GM19372 (cell line): ENCODE measurements around the gene GARIN5A.
"Not testable (repeated sequence)": the region's sequence is repeated elsewhere in the genome, so short reads cannot be mapped to it uniquely, and the experiment has no call there.

Experiments used
- ATAC-seq: cut with Tn5 transposase; IDR thresholded peaks from one replicate; pipeline ENCODE4 v1.9.1; 2021; ENCODE audit warnings: mild to moderate bottlenecking, low read depth, moderate library complexity; ENCODE audit not compliant: unreplicated experiment

The GARIN5A gene

DNA sequence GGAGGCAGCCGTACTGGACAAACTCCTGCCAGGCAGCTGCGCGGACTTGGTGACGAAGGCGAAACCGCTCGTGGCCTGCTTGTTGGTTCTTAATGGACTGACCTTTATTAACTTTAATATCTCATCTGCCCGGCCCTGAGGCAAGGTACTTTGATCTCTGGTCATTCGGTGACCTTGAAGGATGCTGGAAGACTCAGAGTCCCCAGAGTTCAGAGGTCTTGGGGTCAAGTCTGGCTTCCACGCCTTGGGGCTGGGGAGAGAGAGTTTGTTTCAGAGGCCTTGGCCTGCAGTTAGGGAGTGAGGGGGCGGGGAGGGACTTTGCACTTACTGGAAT is 10.0 kb downstream of the GARIN5A start:
- ATAC-seq, result no peak

GRCh38 chr19:50465986-50466705 is 10.5 kb downstream of the GARIN5A start:
- ATAC-seq, result no peak

DNA sequence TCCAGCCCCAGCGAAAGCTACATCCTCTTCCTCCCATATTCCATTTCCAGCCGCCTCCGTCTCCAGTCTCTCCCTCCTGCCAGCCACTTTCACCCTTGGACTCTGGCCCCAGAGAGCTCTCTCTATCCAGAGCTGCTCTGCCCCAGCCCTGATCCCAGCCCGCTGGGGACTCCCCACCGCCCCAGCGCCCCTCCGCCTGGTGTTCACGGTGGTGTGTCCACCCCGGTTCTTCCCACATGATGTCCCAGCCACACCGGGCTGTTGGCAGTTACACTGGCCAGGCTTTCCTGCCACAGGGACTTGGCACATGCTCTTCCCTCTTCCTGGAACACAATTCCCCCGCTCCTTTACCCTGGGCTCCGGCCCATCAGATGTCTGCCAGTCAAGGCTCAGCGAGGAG is 11.6 kb downstream of the GARIN5A start:
- no peak for ATAC-seq

DNA sequence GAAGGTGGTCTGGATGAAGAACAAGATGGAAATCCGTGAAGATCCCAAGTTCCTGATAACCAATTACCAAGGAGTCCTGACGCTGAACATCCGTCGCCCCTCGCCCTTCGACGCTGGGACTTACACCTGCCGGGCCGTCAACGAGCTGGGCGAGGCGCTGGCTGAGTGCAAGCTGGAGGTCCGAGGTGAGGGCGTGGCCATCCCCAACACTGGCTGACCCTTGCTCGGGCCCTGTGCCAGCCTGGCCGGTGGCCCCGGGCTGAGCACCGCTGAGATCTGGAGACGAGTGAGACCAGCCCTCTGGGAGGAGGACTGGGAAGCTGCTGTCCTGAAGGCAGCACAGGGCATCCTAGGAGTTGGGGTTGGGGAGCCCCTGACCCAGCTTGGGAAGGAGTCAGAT is 12.3 kb downstream of the GARIN5A start:
- no peak for ATAC-seq

GRCh38 chr19:50462970-50463369 is 13.7 kb downstream of the GARIN5A start:
- no peak for ATAC-seq

GRCh38 chr19:50461066-50461875 is 15.4 kb downstream of the GARIN5A start:
- ATAC-seq, result peak; percentile 46

GRCh38 chr19:50460161-50460765 is 16.4 kb downstream of the GARIN5A start:
- peak; percentile 52 for ATAC-seq

DNA sequence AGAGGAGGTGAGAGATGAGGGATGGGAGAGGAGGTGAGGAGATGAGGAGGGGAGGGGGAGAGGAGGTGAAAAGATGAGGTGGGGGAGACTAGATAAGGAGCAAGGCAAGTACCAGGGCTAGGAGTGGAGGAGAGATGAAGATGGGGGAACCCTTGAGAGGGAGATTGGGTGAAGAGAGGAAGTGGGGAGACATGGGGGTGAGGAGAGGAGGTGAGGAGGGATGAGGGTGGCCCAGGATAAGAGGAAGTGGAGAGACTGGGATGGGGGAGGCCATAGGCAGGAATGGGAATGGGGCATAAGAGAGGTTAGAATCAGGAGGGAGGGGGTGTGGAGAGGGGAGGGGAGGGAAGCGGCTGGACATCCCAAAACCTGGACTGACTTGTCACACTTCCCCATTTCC is 17.0 kb downstream of the GARIN5A start:
- ATAC-seq, result no peak

DNA sequence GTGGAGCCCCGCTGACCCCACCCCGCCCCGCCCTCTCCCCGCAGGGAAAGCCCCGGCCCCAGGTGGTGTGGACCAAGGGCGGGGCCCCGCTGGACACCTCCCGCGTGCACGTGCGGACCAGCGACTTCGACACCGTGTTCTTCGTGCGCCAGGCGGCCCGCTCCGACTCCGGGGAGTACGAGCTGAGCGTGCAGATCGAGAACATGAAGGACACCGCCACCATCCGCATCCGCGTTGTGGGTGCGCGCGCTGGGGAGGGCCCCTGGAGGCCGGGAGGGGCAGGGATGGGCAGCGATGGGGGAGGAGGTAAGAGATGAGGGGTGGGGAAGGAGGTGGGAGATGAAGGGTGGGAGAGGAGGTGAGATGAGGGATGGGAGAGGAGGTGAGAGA is 17.6 kb downstream of the GARIN5A start:
- ATAC-seq, result no peak

- ATAC-seq, result no peak
Measured at GRCh38 chr19:50458396-50459066, 18.1 kb downstream of the GARIN5A start.

DNA sequence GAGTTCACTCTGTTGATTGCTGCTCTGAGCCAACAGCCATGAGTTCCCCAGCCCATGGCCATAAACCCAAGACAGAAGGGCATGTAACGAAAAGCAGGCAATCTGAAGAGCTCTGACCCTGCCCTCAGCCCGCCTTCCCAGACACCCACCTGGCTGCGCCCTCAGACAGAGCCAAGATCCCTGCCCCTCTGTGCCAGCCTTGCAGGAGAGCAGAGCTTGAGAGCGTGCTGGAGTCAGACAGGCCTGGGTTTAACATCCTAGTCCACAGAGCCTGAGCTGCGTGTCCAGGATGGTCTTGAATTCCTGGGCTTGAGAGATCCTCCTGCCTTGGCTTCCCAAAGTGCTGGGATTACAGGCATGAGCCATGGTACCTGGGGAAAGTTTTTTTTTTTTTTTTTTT is 19.3 kb downstream of the GARIN5A start:
- ATAC-seq, result no peak

GRCh38 chr19:50455992-50456391 is 20.7 kb downstream of the GARIN5A start:
- no peak for ATAC-seq

- ATAC-seq, result no peak
Measured at GRCh38 chr19:50453243-50453642, 23.4 kb downstream of the GARIN5A start.

- ATAC-seq, result no peak
Measured at GRCh38 chr19:50451223-50451534, 25.5 kb downstream of the GARIN5A start.

GRCh38 chr19:50450369-50451222 is 26.1 kb downstream of the GARIN5A start:
- ATAC-seq, result no peak

DNA sequence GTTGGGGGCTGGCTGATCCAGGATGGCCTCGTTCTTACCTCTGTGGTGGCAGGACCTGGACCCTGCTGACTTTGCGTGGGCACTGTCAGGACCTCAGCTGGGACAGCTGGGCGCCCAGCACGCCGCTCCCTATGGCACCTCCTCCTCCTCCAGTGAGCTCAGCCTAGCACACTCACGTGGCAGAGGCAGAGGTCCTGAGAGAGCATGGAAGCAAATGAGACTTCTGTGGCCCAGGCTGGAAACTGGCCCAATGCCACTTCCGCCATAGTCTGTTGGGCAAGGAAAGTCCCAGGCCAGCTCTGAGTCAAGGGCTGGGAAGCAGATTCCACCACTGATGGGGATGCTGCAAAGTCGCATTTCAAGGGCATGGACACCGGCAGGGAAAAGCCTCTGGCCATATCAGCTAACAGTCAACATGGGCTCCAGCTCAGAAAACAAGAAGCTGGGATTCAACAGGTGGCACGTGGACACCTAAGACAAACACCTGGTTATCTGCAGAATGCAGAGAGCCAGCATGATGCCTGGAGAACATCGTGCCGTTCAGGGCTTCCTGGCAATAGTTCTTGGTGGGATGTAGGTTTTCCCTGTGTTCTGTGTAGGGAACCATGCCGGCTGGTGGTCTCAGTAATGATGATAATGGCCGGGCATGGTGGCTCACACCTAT is 27.3 kb downstream of the GARIN5A start:
- ATAC-seq, result no peak

DNA sequence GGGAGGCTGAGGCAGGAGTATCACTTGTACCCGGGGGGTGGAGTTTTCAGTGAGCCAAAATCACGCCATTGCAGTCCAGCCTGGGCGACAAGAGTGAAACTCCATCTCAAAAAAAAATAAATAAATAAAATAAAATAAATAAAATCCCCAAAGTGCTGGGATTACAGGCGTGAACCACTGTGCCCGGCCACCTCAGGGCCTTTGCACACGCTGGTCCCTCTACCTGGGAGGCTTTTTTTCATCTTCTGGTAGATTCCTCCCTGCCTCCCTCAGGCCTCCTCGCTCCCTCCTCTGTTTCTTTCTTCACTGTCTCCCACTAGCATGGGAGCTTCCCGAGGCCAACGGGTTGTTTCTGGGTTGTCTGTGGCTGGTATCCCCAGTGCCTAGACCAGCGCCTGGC is 28.9 kb downstream of the GARIN5A start:
- no peak for ATAC-seq

- ATAC-seq, result no peak
Measured at GRCh38 chr19:50447053-50447452, 29.6 kb downstream of the GARIN5A start.

- ATAC-seq, result no peak
Measured at GRCh38 chr19:50444059-50444458, 32.6 kb downstream of the GARIN5A start.

DNA sequence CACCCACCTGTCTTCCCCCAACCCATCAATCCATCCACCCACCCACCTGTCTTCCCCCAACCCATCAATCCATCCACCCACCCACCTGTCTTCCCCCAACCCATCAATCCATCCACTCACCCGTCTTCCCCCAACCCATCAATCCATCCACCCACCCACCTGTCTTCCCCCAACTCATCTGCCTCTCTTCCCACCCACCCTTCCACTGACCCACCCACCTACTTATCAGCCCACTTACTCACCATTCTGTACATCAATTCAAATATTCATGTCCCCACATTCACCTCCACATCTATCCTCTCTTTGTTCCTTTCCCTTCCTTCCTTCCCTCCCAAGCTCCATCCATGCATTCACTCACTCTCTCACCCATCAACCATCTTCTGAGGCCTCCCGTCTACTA is 37.5 kb downstream of the GARIN5A start:
- not testable (repeated sequence) for ATAC-seq
